A673 (cell line): ENCODE measurements around the gene AGBL4. TPM values are rescaled to one million over a fixed set of nuclear protein-coding genes. Genes with fewer than 3 reads are reported as not detected.

Experiments
- BruUV-seq: library from RNA; stranded (reverse); fragments of 400-500 nt; replicated peaks from 2 replicates; lab custom pipeline; 2021; lab: Mats Ljungman, UMichigan
- CTCF ChIA-PET: fragments of 300-600 bp; sonication (Branson Sonifier 250); formaldehyde crosslinking; loops from one replicate; lab custom pipeline; 2022; ENCODE audit warnings: antibody characterized with exemption; lab: Charles Lee
- POLR2A ChIA-PET: fragments of 300-600 bp; sonication (Branson Sonifier 250); formaldehyde crosslinking; loops from one replicate; lab custom pipeline; 2022; ENCODE audit warnings: antibody characterized with exemption; ENCODE audit not compliant: low non-redundant PET; lab: Charles Lee
- DNase-seq: peaks from one replicate; pipeline ENCODE4 v3.0.0-alpha.2; 2015; ENCODE audit warnings: low spot score
- H3K27ac ChIP-seq: fragments of 200-600 bp; sonication (generic); 2 replicates; pipeline ENCODE4 v1.5.1; 2016; ENCODE audit warnings: mixed run types, low read depth, mild to moderate bottlenecking, mixed read lengths, antibody characterized with exemption, low read length; ENCODE audit not compliant: poor library complexity, severe bottlenecking
- H3K27me3 ChIP-seq: fragments of 200-600 bp; sonication (generic); replicated peaks from 2 replicates; pipeline ENCODE4 v1.6.1; 2017; ENCODE audit warnings: mixed run types, low read depth, mild to moderate bottlenecking, mixed read lengths, antibody characterized with exemption, low read length; ENCODE audit not compliant: insufficient read depth, poor library complexity
- H3K36me3 ChIP-seq: fragments of 200-600 bp; sonication (generic); 2 replicates; pipeline ENCODE4 v1.6.1; 2016; ENCODE audit warnings: mixed run types, mild to moderate bottlenecking, mixed read lengths, antibody characterized with exemption, low read length; ENCODE audit not compliant: insufficient read depth, poor library complexity, severe bottlenecking
- H3K4me1 ChIP-seq: fragments of 200-600 bp; sonication (generic); 2 replicates; pipeline ENCODE4 v1.6.1; 2017; ENCODE audit warnings: mixed run types, mild to moderate bottlenecking, mixed read lengths, antibody characterized with exemption, low read length; ENCODE audit not compliant: insufficient read depth, poor library complexity, severe bottlenecking
- H3K4me3 ChIP-seq: fragments of 200-600 bp; sonication (generic); 2 replicates; pipeline ENCODE4 v1.5.1; 2016; ENCODE audit warnings: low read depth, mixed run types, mild to moderate bottlenecking, mixed read lengths, low read length; ENCODE audit not compliant: poor library complexity, severe bottlenecking
- H3K9me3 ChIP-seq: fragments of 200-600 bp; sonication (generic); 2 replicates; pipeline ENCODE4 v1.6.1; 2016; ENCODE audit warnings: mixed run types, low read depth, mild to moderate bottlenecking, mixed read lengths, antibody characterized with exemption, low read length; ENCODE audit not compliant: poor library complexity, severe bottlenecking
- CTCF ChIP-seq: fragments of 300-800, 200-600 bp; sonication (generic); conservative IDR thresholded peaks from 2 replicates; pipeline ENCODE4 v1.5.1; 2017; ENCODE audit warnings: low read depth, mild to moderate bottlenecking, antibody characterized with exemption, low read length, moderate library complexity, mixed read lengths
- EZH2 ChIP-seq: fragments of 200-600 bp; sonication (generic); IDR thresholded peaks from 2 replicates; pipeline ENCODE4 v1.6.1; 2017; ENCODE audit warnings: borderline replicate concordance, low read depth, mild to moderate bottlenecking, mixed read lengths, antibody characterized with exemption, low read length; ENCODE audit not compliant: poor library complexity, severe bottlenecking
- intact Hi-C: fragments of 100-400 bp; cut with micrococcal nuclease; formaldehyde crosslinking; loops from one replicate; pipeline ENCODE4 v1.10.0; 2022; ENCODE audit not compliant: unreplicated experiment
- total RNA-seq: library from RNA; stranded (reverse); gene quantifications from 2 replicates; pipeline ENCODE4 v1.2.3, GENCODE V29; 2021

The AGBL4 gene
- total RNA-seq, 1 experiment from 2014 or later: 0.32 TPM

- DNase-seq: no peak
- H3K27me3 ChIP-seq: no peaks in the 10 kb centered on the region
- intact Hi-C loops: no loop called here
- TF ChIP-seq CTCF (no peak), EZH2 (no peak)
- H3K9me3 ChIP-seq: no peaks in the 10 kb centered on the region
- no peak overlapping the region for H3K27ac ChIP-seq
- ChIA-PET CTCF (no interaction called here), POLR2A (no interaction called here)
- BruUV-seq: no TSS peak
- no peaks in the 10 kb centered on the region for H3K36me3 ChIP-seq
- no peak overlapping the region for H3K4me3 ChIP-seq
- H3K4me1 ChIP-seq: no peaks in the 10 kb centered on the region
Observed at GRCh38 chr1:49166031-49166430, 857.7 kb downstream of the AGBL4 start.

DNA sequence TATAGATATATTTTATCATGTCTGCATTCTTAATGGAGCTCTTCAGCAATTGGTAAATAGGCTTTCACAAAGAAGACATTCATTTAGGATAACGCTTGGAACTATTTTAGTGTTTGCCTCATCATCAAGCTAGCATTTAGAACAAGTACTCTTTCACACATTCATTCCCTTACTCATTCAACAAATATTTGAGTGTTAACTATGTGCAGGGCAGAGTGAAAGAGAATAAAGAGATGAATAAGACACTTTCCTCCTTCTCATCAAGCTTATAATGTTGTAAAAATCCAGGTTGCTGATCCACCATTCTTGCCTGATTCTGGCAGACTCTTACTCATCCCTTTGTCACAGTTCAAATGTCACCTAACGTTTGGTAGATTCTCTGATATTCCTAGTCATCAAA, 860.7 kb downstream of the AGBL4 start:
- DNase-seq: no peak
- Histone ChIP-seq H3K36me3 (no peaks in the 10 kb centered on the region), H3K4me3 (no peak overlapping the region), H3K27ac (no peak overlapping the region), H3K4me1 (no peaks in the 10 kb centered on the region), H3K9me3 (no peaks in the 10 kb centered on the region), H3K27me3 (no peaks in the 10 kb centered on the region)
- POLR2A ChIA-PET: no interaction called here
- CTCF ChIA-PET: no interaction called here
- TF ChIP-seq CTCF (no peak), EZH2 (no peak)
- BruUV-seq: no TSS peak
- intact Hi-C loops: loop anchor here (5.0 kb wide), 1 partner anchor 166 kb away; no protein-coding TSS in a partner anchor

GRCh38 chr1:49160677-49161076, 863.1 kb downstream of the AGBL4 start:
- TF ChIP-seq CTCF (no peak), EZH2 (no peak)
- BruUV-seq: no TSS peak
- ChIA-PET POLR2A (no interaction called here), CTCF (no interaction called here)
- DNase-seq: no peak
- Histone ChIP-seq H3K4me1 (no peaks in the 10 kb centered on the region), H3K9me3 (no peaks in the 10 kb centered on the region), H3K4me3 (no peak overlapping the region), H3K27ac (no peak overlapping the region), H3K36me3 (no peaks in the 10 kb centered on the region), H3K27me3 (no peaks in the 10 kb centered on the region)
- intact Hi-C loops: loop anchor here (5.0 kb wide), 1 partner anchor 163 kb away; no protein-coding TSS in a partner anchor
